Parathyroid adenoma (tissue), 2 donors: ENCODE measurements around the gene LRP1B.
"Not testable (repeated sequence)": the region's sequence is repeated elsewhere in the genome, so short reads cannot be mapped to it uniquely, and the experiment has no call there.

ENCODE experiments used
- H2AFZ ChIP-seq: fragments of 300-600 bp; sonication (generic); one replicate; pipeline ENCODE4 v1.7.0; 2017; ENCODE audit warnings: antibody characterized with exemption, mild to moderate bottlenecking
- H3K27ac ChIP-seq: fragments of 300-600 bp; sonication (generic); one replicate; pipeline ENCODE4 v1.7.0; 2017
- H3K27me3 ChIP-seq: fragments of 300-600 bp; sonication (generic); one replicate; pipeline ENCODE4 v1.7.0; 2017; ENCODE audit warnings: low read length; ENCODE audit not compliant: control insufficient read depth, insufficient read depth
- H3K36me3 ChIP-seq: fragments of 300-600 bp; sonication (generic); one replicate; pipeline ENCODE4 v1.7.0; 2017; ENCODE audit warnings: low read length; ENCODE audit not compliant: control insufficient read depth, insufficient read depth
- H3K4me1 ChIP-seq: fragments of 300-600 bp; sonication (generic); one replicate; pipeline ENCODE4 v1.7.0; 2017; ENCODE audit warnings: control low read depth
- H3K4me2 ChIP-seq: fragments of 300-600 bp; sonication (generic); one replicate; pipeline ENCODE4 v1.7.0; 2017; ENCODE audit warnings: low read length
- H3K4me3 ChIP-seq: fragments of 300-600 bp; sonication (generic); one replicate; pipeline ENCODE4 v1.7.0; 2017; ENCODE audit warnings: low read depth, low read length
- H3K79me2 ChIP-seq: fragments of 300-600 bp; sonication (generic); one replicate; pipeline ENCODE4 v1.7.0; 2017; ENCODE audit warnings: control low read depth
- H3K9ac ChIP-seq: fragments of 300-600 bp; sonication (generic); one replicate; pipeline ENCODE4 v1.7.0; 2017; ENCODE audit warnings: mild to moderate bottlenecking
- H3K9me3 ChIP-seq: fragments of 300-600 bp; sonication (generic); one replicate; pipeline ENCODE4 v1.7.0; 2017; ENCODE audit warnings: low read length; ENCODE audit not compliant: control insufficient read depth
- TF ChIP-seq, protein P1 (sequence below): fragments of 300-600 bp; sonication (generic); IDR thresholded peaks from one replicate; pipeline ENCODE4 v1.7.0; 2017; ENCODE audit warnings: antibody characterized with exemption, mild to moderate bottlenecking
- donor health status: primary hyperparathyroidism.

LRP1B gene

DNA sequence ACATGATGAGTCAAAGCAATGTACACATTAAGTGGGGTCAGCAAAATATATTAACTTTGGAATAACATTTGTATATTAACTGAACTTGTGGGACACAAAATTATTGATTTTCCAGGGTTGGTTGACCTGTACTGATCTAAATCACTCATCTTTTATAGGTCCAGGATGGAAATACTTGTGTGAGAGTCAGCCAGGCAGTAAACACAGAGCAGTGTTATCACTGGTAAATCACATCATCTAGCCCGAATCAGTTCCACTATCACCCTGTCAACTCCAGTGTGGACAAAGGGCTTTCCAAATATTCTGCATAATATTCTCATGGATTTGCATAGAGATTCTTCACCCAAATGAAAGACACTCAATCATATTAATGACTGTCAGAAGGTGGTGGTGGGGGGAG, 295.7 kb downstream of the LRP1B start:
- Histone ChIP-seq H3K4me3 (no peak overlapping the region), H3K27ac (no peak overlapping the region), H3K79me2 (no peaks in the 10 kb centered on the region), H3K27me3 (no peaks in the 10 kb centered on the region), H3K4me2 (no peak overlapping the region), H3K4me1 (no peaks in the 10 kb centered on the region), H3K9ac (no peak overlapping the region), H3K36me3 (no peaks in the 10 kb centered on the region), H3K9me3 (no peaks in the 10 kb centered on the region), H2AFZ (no peak overlapping the region)
- TF ChIP-seq, protein P1, sequence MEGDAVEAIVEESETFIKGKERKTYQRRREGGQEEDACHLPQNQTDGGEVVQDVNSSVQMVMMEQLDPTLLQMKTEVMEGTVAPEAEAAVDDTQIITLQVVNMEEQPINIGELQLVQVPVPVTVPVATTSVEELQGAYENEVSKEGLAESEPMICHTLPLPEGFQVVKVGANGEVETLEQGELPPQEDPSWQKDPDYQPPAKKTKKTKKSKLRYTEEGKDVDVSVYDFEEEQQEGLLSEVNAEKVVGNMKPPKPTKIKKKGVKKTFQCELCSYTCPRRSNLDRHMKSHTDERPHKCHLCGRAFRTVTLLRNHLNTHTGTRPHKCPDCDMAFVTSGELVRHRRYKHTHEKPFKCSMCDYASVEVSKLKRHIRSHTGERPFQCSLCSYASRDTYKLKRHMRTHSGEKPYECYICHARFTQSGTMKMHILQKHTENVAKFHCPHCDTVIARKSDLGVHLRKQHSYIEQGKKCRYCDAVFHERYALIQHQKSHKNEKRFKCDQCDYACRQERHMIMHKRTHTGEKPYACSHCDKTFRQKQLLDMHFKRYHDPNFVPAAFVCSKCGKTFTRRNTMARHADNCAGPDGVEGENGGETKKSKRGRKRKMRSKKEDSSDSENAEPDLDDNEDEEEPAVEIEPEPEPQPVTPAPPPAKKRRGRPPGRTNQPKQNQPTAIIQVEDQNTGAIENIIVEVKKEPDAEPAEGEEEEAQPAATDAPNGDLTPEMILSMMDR: no peak

DNA sequence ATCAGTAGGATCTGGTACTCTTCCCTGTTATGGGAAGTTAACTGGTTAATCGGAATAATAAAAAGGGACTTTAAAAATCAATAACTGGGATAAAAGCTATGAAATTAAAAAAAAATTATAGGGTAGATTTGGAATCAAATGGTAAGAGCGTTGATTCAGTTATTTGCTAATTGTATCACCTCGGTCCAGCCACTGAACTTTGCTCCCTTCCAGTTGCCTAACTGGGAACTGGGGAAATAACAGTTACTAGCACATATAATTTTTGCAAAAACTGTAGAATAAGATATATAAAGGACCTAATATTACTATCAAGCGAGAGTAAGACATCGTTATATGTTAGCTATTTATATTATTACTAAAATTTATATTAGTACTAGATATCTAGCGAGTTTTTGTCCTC, 302.1 kb downstream of the LRP1B start:
- TF ChIP-seq, protein P1: no peak
- Histone ChIP-seq H3K9me3 (no peaks in the 10 kb centered on the region), H3K4me1 (no peaks in the 10 kb centered on the region), H3K27me3 (no peaks in the 10 kb centered on the region), H2AFZ (no peak overlapping the region), H3K79me2 (no peaks in the 10 kb centered on the region), H3K9ac (no peak overlapping the region), H3K4me2 (no peak overlapping the region), H3K4me3 (no peak overlapping the region), H3K36me3 (no peaks in the 10 kb centered on the region), H3K27ac (no peak overlapping the region)

DNA sequence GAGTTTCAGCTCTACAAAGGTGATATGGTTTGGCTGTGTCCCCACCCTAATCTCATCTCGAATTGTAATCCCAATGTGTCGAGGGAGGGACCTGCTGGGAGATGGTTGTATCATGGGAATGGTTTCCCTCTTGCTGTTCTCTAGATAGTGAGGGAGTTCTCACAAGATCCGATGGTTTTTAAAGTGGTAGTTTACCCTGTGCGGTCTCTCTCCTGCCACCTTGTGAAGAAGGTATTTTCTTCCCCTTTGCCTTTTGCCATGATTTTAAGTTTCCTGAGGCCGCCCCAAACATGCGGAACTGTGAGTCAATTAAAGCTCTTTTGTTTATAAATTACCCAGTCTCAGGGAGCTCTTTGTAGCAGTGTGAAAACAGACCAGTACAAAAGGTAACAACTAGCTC, 306.0 kb downstream of the LRP1B start:
- Histone ChIP-seq H3K4me3 (no peak overlapping the region), H3K4me1 (no peaks in the 10 kb centered on the region), H3K36me3 (no peaks in the 10 kb centered on the region), H2AFZ (no peak overlapping the region), H3K9me3 (no peaks in the 10 kb centered on the region), H3K79me2 (no peaks in the 10 kb centered on the region), H3K9ac (no peak overlapping the region), H3K27ac (no peak overlapping the region), H3K4me2 (no peak overlapping the region), H3K27me3 (no peaks in the 10 kb centered on the region)
- TF ChIP-seq, protein P1: no peak

DNA sequence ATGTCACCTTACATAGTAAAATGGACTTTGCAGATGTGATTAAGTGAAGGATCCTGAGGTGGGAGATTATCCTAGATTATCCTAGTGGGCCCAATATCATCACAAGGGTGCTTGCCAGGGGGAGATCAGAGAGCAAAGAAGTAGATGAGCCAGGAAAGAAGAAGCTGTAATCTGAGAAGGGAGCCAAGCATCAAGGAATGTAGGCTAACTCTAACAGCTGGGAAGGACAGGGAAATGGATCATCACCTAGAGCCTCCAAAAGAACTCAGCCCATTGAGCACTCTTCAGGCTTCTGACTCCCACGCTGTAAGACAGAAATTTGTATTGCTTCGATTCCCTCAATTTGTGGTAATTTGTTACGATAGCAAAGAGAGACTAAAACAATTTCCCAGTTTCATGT, 309.9 kb downstream of the LRP1B start:
- Histone ChIP-seq H3K9ac (no peak overlapping the region), H3K4me3 (no peak overlapping the region), H3K9me3 (no peaks in the 10 kb centered on the region), H3K79me2 (no peaks in the 10 kb centered on the region), H3K36me3 (no peaks in the 10 kb centered on the region), H2AFZ (no peak overlapping the region), H3K4me1 (no peaks in the 10 kb centered on the region), H3K27ac (no peak overlapping the region), H3K4me2 (no peak overlapping the region), H3K27me3 (no peaks in the 10 kb centered on the region)
- TF ChIP-seq, protein P1: no peak

DNA sequence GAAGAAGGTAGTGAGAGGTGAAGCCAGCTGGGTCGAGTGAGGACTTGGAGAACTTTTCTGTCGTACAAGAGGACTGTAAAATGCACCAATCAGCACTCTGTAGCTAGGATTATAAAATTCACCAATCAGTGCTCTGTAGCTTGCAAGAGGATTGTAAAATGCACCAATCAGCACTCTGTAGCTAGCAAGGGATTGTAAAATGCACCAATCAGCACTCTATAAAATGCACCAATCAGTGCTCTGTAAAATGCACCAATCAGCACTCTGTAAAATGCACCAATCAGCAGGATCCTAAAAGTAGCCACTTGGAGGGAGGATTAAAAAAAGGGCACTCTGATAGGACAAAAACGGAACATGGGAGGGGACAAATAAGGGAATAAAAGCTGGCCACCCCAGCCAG, 315.5 kb downstream of the LRP1B start:
- not testable (repeated sequence) for H3K9ac ChIP-seq, H2AFZ ChIP-seq, H3K27me3 ChIP-seq

More for the DNA sequence above, 315.5 kb downstream of the LRP1B start:
- H3K4me1 ChIP-seq, H3K4me2 ChIP-seq, H3K79me2 ChIP-seq, H3K4me3 ChIP-seq, H3K36me3 ChIP-seq, H3K9me3 ChIP-seq, H3K27ac ChIP-seq: not testable (repeated sequence)
